Mucosa of stomach (tissue), 1 donor: ENCODE results near the gene HOMER1.

Experiments
- H3K27me3 ChIP-seq: one replicate; pipeline ENCODE4 v1.7.0; 2013; ENCODE audit warnings: mild to moderate bottlenecking, low read length; ENCODE audit not compliant: control insufficient read depth, insufficient read depth
- H3K36me3 ChIP-seq: one replicate; pipeline ENCODE4 v1.7.0; 2013; ENCODE audit warnings: low read length; ENCODE audit not compliant: control insufficient read depth, insufficient read depth
- H3K4me1 ChIP-seq: one replicate; pipeline ENCODE4 v1.7.0; 2013; ENCODE audit warnings: mild to moderate bottlenecking, low read length; ENCODE audit not compliant: control insufficient read depth, insufficient read depth
- H3K4me3 ChIP-seq: one replicate; pipeline ENCODE4 v1.7.0; 2013; ENCODE audit warnings: low read length
- H3K9ac ChIP-seq: one replicate; pipeline ENCODE4 v1.7.0; 2013; ENCODE audit warnings: mild to moderate bottlenecking, low read length, moderate library complexity
- H3K9me3 ChIP-seq: one replicate; pipeline ENCODE4 v1.7.0; 2013; ENCODE audit warnings: mild to moderate bottlenecking, low read length, moderate library complexity; ENCODE audit not compliant: control insufficient read depth
- donor health status: Pancreatic carcinoma.

HOMER1 gene

GRCh38 chr5:79436224-79436623 is 77.7 kb downstream of the HOMER1 start:
- H3K9ac ChIP-seq: no peak overlapping the region
- H3K4me3 ChIP-seq: no peak overlapping the region
- no peaks in the 10 kb centered on the region for H3K9me3 ChIP-seq
- no peaks in the 10 kb centered on the region for H3K4me1 ChIP-seq
- H3K27me3 ChIP-seq: no peaks in the 10 kb centered on the region
- H3K36me3 ChIP-seq: no peaks in the 10 kb centered on the region

- Histone ChIP-seq H3K4me1 (no peaks in the 10 kb centered on the region), H3K27me3 (no peaks in the 10 kb centered on the region), H3K9me3 (no peaks in the 10 kb centered on the region), H3K4me3 (no peak overlapping the region), H3K9ac (no peak overlapping the region), H3K36me3 (no peaks in the 10 kb centered on the region)
Observed at GRCh38 chr5:79430196-79430595, 83.7 kb downstream of the HOMER1 start.

- H3K36me3 ChIP-seq: no peaks in the 10 kb centered on the region
- no peak overlapping the region for H3K9ac ChIP-seq
- H3K9me3 ChIP-seq: no peaks in the 10 kb centered on the region
Observed at GRCh38 chr5:79423296-79423695, 90.6 kb downstream of the HOMER1 start.

GRCh38 chr5:79420248-79420647 is 93.7 kb downstream of the HOMER1 start:
- Histone ChIP-seq H3K36me3 (no peaks in the 10 kb centered on the region), H3K9me3 (no peaks in the 10 kb centered on the region), H3K4me3 (no peak overlapping the region), H3K4me1 (no peaks in the 10 kb centered on the region), H3K27me3 (no peaks in the 10 kb centered on the region), H3K9ac (no peak overlapping the region)

More at GRCh38 chr5:79423296-79423695, 90.6 kb downstream of the HOMER1 start:
- H3K4me3 ChIP-seq: no peak overlapping the region
- H3K4me1 ChIP-seq: no peaks in the 10 kb centered on the region
- no peaks in the 10 kb centered on the region for H3K27me3 ChIP-seq

- Histone ChIP-seq H3K9me3 (no peaks in the 10 kb centered on the region), H3K36me3 (no peaks in the 10 kb centered on the region), H3K27me3 (no peaks in the 10 kb centered on the region), H3K4me3 (no peak overlapping the region), H3K4me1 (no peaks in the 10 kb centered on the region), H3K9ac (no peak overlapping the region)
Observed at GRCh38 chr5:79418276-79418675, 95.7 kb downstream of the HOMER1 start.

- Histone ChIP-seq H3K36me3 (no peaks in the 10 kb centered on the region), H3K27me3 (no peaks in the 10 kb centered on the region), H3K4me3 (no peak overlapping the region), H3K9ac (no peak overlapping the region), H3K9me3 (no peaks in the 10 kb centered on the region), H3K4me1 (no peaks in the 10 kb centered on the region)
Observed at GRCh38 chr5:79417495-79417894, 96.4 kb downstream of the HOMER1 start.

GRCh38 chr5:79416499-79416898 is 97.4 kb downstream of the HOMER1 start:
- Histone ChIP-seq H3K27me3 (no peaks in the 10 kb centered on the region), H3K36me3 (no peaks in the 10 kb centered on the region), H3K4me3 (no peak overlapping the region), H3K9ac (no peak overlapping the region), H3K9me3 (no peaks in the 10 kb centered on the region), H3K4me1 (no peaks in the 10 kb centered on the region)

GRCh38 chr5:79413112-79413511 is 100.8 kb downstream of the HOMER1 start:
- Histone ChIP-seq H3K27me3 (no peaks in the 10 kb centered on the region), H3K36me3 (no peaks in the 10 kb centered on the region), H3K4me1 (no peaks in the 10 kb centered on the region), H3K4me3 (no peak overlapping the region), H3K9ac (no peak overlapping the region), H3K9me3 (no peaks in the 10 kb centered on the region)

GRCh38 chr5:79408028-79408427 is 105.9 kb downstream of the HOMER1 start:
- Histone ChIP-seq H3K9me3 (no peaks in the 10 kb centered on the region), H3K4me1 (no peaks in the 10 kb centered on the region), H3K9ac (no peak overlapping the region), H3K27me3 (no peaks in the 10 kb centered on the region), H3K36me3 (no peaks in the 10 kb centered on the region), H3K4me3 (no peak overlapping the region)

GRCh38 chr5:79407591-79407990 is 106.3 kb downstream of the HOMER1 start:
- no peaks in the 10 kb centered on the region for H3K27me3 ChIP-seq
- H3K9me3 ChIP-seq: no peaks in the 10 kb centered on the region
- H3K9ac ChIP-seq: no peak overlapping the region
- H3K4me3 ChIP-seq: no peak overlapping the region
- H3K36me3 ChIP-seq: no peaks in the 10 kb centered on the region
- H3K4me1 ChIP-seq: no peaks in the 10 kb centered on the region

GRCh38 chr5:79401216-79401615 is 112.7 kb downstream of the HOMER1 start:
- H3K4me1 ChIP-seq: no peaks in the 10 kb centered on the region
- no peak overlapping the region for H3K9ac ChIP-seq
- H3K27me3 ChIP-seq: no peaks in the 10 kb centered on the region
- no peaks in the 10 kb centered on the region for H3K36me3 ChIP-seq
- H3K9me3 ChIP-seq: no peaks in the 10 kb centered on the region
- H3K4me3 ChIP-seq: no peak overlapping the region

- Histone ChIP-seq H3K27me3 (no peaks in the 10 kb centered on the region), H3K9me3 (no peaks in the 10 kb centered on the region), H3K4me3 (no peak overlapping the region), H3K4me1 (no peaks in the 10 kb centered on the region), H3K36me3 (no peaks in the 10 kb centered on the region), H3K9ac (no peak overlapping the region)
Observed at GRCh38 chr5:79399046-79399445, 114.9 kb downstream of the HOMER1 start.

- H3K4me1 ChIP-seq: no peaks in the 10 kb centered on the region
Observed at GRCh38 chr5:79397080-79397479, 116.9 kb downstream of the HOMER1 start.

More at GRCh38 chr5:79397080-79397479, 116.9 kb downstream of the HOMER1 start:
- H3K36me3 ChIP-seq: no peaks in the 10 kb centered on the region
- H3K9ac ChIP-seq: no peak overlapping the region
- no peaks in the 10 kb centered on the region for H3K27me3 ChIP-seq
- H3K4me3 ChIP-seq: no peak overlapping the region
- no peaks in the 10 kb centered on the region for H3K9me3 ChIP-seq
